K562 (cell line): ENCODE measurements around the gene PTGER3. TPM values are rescaled to one million over a fixed set of nuclear protein-coding genes. Genes with fewer than 3 reads are reported as not detected.
A peak's percentile ranks its signal among the peaks of the same experiment; 100 is the strongest.

Source experiments
- ATF2 ChIP-seq: sonication (generic); formaldehyde crosslinking; IDR thresholded peaks from 2 replicates; pipeline ENCODE4 v1.8.1; 2022; ENCODE audit warnings: missing genetic modification reagents
- CBFA2T3 ChIP-seq: fragments of 450-650 bp; IDR thresholded peaks from 2 replicates; pipeline ENCODE4 v1.6.1; 2017
- DEAF1 ChIP-seq: fragments of 450-650 bp; formaldehyde crosslinking; IDR thresholded peaks from 2 replicates; pipeline ENCODE4 v1.4.0; 2020; ENCODE audit warnings: mild to moderate bottlenecking, moderate library complexity
- HDAC6 ChIP-seq: IDR thresholded peaks from 2 replicates; pipeline ENCODE4 v1.6.1; 2012; ENCODE audit warnings: low read depth, mild to moderate bottlenecking, control low read depth, inconsistent platforms, low read length, moderate library complexity
- MLLT1 ChIP-seq, 2 experiments: fragments of 450-650 bp; IDR thresholded peaks; 2 replicates each; pipeline ENCODE4 v1.6.1; 2016
- NCOR1 ChIP-seq: fragments of 450-650 bp; IDR thresholded peaks from 2 replicates; pipeline ENCODE4 v1.6.1; 2016; ENCODE audit warnings: mild to moderate bottlenecking, moderate library complexity
- PATZ1 ChIP-seq: fragments of 250-450 bp; sonication (Bioruptor Pico); IDR thresholded peaks from 2 replicates; pipeline ENCODE4 v1.5.0; 2020; ENCODE audit warnings: mild to moderate bottlenecking, borderline replicate concordance
- PHB ChIP-seq: fragments of 250-450 bp; sonication (Bioruptor Pico); IDR thresholded peaks from 2 replicates; pipeline ENCODE4 v1.5.0; 2021
- PTRF ChIP-seq: fragments of 450-650 bp; IDR thresholded peaks from 2 replicates; pipeline ENCODE4 v1.6.1; 2016; ENCODE audit warnings: mild to moderate bottlenecking, missing genetic modification characterization, missing compliant biosample characterization
- RBM14 ChIP-seq: fragments of 200-400 bp; formaldehyde crosslinking; IDR thresholded peaks from 2 replicates; pipeline ENCODE4 v1.6.1; 2018; ENCODE audit warnings: low read depth, mild to moderate bottlenecking, low read length, moderate library complexity, borderline replicate concordance; ENCODE audit not compliant: insufficient read depth
- ZBTB8A ChIP-seq: fragments of 450-650 bp; IDR thresholded peaks from 2 replicates; pipeline ENCODE4 v1.6.1; 2018; ENCODE audit warnings: mild to moderate bottlenecking, moderate library complexity; ENCODE audit not compliant: partially characterized antibody
- ZNF445 ChIP-seq: fragments of 250-450 bp; sonication (Bioruptor Pico); IDR thresholded peaks from 2 replicates; pipeline ENCODE4 v1.4.0; 2020; ENCODE audit warnings: low read depth, mild to moderate bottlenecking, moderate library complexity
- ZNF57 ChIP-seq: fragments of 450-650 bp; formaldehyde crosslinking; IDR thresholded peaks from 2 replicates; pipeline ENCODE4 v1.4.0; 2020; ENCODE audit warnings: mild to moderate bottlenecking, moderate library complexity
- polyA plus RNA-seq, 8 experiments: library from polyadenylated mRNA; depleted of rRNA in 4 of 8; stranded (reverse) in 5 of 8; unstranded in 3 of 8; fragments of >200 nt; fragmentation: Nextera tagmentation in 2 of 8; fragmentation: Illumina TruSeq in 1 of 8; extraction: Ambion mirVana in 2 of 8; extraction: Trizol in 1 of 8; gene quantifications; 2 replicates each; pipeline versions ENCODE4 v1.2.1 to v1.2.3, GENCODE V29; 2011 to 2014; ENCODE audit warnings: inconsistent platforms in 1 of 8, missing spikeins in 1 of 8
- total RNA-seq, 7 experiments: library from RNA; depleted of rRNA in 6 of 7; stranded (reverse); fragments of >200 nt in 6 of 7; fragmentation: Illumina TruSeq in 2 of 7; extraction: Trizol in 2 of 7; gene quantifications; 2 replicates each; pipeline versions ENCODE4 v1.2.1 to v1.2.3, GENCODE V29; 2011 to 2021; ENCODE audit warnings: low replicate concordance in 1 of 7
- TF ChIP-seq, protein P1 (sequence below): fragments of 250-450 bp; sonication (Bioruptor Pico); IDR thresholded peaks from 2 replicates; pipeline ENCODE4 v1.4.0; 2020

Gene PTGER3
- total and polyA plus RNA-seq, 9 of the 15 experiments (the other 6 are each of a cell fraction or from before 2014, with no cell fraction given), result 3.8 to 28.5 (median 14.2) TPM

GRCh38 chr1:71080739-71081696 is 33.4 kb upstream of the PTGER3 start, which contains the start of gene ZRANB2 (continued):
- TF ChIP-seq PATZ1 (CRISPR knock-in tag), result 0 out of 2 replicates have a peak, but pooled peaks have one; percentile 45
- TF ChIP-seq ATF2, result no peak
- TF ChIP-seq PHB (CRISPR knock-in tag), result no peak
- no peak for TF ChIP-seq HDAC6
- TF ChIP-seq ZNF57 (CRISPR knock-in tag), result no peak
- no peak for TF ChIP-seq ZNF445
- TF ChIP-seq DEAF1 (CRISPR knock-in tag), result no peak
- TF ChIP-seq, protein P1, sequence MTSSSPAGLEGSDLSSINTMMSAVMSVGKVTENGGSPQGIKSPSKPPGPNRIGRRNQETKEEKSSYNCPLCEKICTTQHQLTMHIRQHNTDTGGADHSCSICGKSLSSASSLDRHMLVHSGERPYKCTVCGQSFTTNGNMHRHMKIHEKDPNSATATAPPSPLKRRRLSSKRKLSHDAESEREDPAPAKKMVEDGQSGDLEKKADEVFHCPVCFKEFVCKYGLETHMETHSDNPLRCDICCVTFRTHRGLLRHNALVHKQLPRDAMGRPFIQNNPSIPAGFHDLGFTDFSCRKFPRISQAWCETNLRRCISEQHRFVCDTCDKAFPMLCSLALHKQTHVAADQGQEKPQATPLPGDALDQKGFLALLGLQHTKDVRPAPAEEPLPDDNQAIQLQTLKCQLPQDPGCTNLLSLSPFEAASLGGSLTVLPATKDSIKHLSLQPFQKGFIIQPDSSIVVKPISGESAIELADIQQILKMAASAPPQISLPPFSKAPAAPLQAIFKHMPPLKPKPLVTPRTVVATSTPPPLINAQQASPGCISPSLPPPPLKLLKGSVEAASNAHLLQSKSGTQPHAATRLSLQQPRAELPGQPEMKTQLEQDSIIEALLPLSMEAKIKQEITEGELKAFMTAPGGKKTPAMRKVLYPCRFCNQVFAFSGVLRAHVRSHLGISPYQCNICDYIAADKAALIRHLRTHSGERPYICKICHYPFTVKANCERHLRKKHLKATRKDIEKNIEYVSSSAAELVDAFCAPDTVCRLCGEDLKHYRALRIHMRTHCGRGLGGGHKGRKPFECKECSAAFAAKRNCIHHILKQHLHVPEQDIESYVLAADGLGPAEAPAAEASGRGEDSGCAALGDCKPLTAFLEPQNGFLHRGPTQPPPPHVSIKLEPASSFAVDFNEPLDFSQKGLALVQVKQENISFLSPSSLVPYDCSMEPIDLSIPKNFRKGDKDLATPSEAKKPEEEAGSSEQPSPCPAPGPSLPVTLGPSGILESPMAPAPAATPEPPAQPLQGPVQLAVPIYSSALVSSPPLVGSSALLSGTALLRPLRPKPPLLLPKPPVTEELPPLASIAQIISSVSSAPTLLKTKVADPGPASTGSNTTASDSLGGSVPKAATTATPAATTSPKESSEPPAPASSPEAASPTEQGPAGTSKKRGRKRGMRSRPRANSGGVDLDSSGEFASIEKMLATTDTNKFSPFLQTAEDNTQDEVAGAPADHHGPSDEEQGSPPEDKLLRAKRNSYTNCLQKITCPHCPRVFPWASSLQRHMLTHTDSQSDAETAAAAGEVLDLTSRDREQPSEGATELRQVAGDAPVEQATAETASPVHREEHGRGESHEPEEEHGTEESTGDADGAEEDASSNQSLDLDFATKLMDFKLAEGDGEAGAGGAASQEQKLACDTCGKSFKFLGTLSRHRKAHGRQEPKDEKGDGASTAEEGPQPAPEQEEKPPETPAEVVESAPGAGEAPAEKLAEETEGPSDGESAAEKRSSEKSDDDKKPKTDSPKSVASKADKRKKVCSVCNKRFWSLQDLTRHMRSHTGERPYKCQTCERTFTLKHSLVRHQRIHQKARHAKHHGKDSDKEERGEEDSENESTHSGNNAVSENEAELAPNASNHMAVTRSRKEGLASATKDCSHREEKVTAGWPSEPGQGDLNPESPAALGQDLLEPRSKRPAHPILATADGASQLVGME (CRISPR knock-in tag), result no peak
- no peak for TF ChIP-seq ZBTB8A
- TF ChIP-seq CBFA2T3, result no peak
- no peak for TF ChIP-seq RBM14
- TF ChIP-seq NCOR1, result peak; percentile 39; the same call in 1 of the 2 replicates
- peak in 1 of 2 experiments; percentile 19; a peak in 2 of 4 replicates for TF ChIP-seq MLLT1 (IDR thresholded peaks at IDR 0.05)
- no peak for TF ChIP-seq PTRF (tag)
